NCI-H748 (cell line): ENCODE results near the gene ZNF425.
A peak's percentile ranks its signal among the peaks of the same experiment; 100 is the strongest.
"Not testable (repeated sequence)": the region's sequence is repeated elsewhere in the genome, so short reads cannot be mapped to it uniquely, and the experiment has no call there.

Source experiments
- DNase-seq: peaks from one replicate; lab custom pipeline; 2025; ENCODE audit not compliant: unreplicated experiment; lab: John Stamatoyannopoulos, UW

The ZNF425 gene, protein sequence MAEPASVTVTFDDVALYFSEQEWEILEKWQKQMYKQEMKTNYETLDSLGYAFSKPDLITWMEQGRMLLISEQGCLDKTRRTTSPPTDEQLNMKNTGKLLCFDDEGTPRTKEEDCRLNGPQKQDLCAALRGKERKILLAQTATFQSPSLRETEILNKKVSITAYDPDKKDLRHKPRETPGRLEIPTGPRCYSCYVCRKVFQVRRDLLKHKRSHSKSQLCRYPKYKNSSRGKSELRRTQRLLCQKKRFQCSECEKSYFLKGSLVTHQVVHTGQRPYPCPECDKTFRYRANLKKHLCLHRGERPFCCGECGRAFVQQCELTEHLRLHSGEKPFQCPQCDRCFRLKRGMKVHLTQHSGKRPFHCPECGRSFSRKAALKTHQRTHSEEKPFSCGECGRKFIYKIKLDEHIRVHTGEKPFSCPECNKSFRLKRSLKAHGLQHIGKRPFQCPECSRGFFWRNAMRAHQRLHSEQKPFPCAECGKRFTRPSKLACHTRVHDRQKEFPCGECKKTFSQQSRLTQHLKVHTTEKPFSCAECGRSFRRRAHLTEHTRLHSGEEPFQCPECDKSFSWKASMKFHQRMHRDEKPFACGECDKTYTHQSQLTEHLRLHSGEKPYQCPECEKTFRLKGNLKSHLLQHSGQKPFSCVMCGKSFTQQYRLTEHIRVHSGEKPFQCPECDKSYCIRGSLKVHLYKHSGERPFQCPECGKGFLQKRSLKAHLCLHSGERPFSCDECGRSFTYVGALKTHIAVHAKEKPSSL

GRCh38 chr7:149125863-149126661, at the start of gene ZNF425:
Gene ZNF425 (minus strand): TSS chr7:149126324. CDS start chr7:149126213, 111 bp downstream.
- DNase-seq, result peak; percentile 94

- DNase-seq, result no peak
These were observed 49.0 kb upstream of the ZNF425 start for GRCh38 chr7:149175150-149175549.

DNA sequence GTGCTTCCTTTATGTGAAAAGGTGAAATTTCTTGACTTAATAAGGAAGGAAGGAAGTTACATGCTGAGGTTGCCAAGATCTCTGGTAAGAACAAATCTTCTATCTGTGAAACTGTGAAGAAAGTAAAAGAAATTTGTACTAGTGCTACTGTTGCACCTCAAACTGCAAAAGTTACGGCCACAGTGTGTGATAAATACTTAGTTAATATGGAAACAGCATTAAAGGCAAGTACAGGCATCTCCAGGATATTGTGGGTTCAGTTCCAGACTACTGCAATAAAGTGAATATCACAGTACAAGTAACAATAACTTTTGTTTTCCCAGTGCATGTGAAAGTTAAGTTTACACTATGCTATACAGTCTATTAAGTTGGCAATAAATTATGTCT, 46.4 kb upstream of the ZNF425 start:
- DNase-seq, result no peak

GRCh38 chr7:149171892-149172533, 45.9 kb upstream of the ZNF425 start:
- DNase-seq, result no peak

DNA sequence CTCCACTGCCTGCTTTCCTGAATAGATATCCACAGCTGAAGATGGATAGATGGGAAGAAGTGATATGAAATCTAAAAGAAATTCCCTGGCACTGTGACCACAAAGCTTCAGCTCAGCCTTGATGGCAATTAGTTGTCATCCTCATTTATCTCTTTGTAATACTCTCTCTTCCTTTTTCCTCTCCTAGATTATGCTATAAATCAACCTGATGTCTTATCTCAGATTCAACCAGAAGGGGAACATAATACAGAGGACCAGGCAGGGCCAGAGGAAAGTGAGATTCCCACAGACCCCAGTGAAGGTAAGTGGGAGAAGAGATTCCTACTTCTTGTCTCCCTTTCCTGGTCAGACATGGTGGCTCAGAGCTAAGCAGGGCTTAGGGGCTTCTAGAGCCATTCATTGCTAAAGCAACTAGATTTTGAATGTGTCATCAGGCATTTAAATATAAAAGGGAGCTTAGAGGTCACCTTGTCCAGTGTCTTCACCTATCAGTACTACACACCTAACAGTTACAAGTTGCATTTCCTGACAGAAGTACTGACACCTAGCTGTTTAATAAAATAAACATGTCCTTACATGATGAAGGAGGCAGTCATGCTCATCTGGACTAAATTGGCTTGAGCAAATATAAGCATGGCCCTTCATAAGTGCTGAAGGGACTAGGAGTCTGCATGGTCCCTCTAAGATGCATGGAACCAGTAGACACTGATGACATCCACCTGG, 40.7 kb upstream of the ZNF425 start:
- no peak for DNase-seq

- no peak for DNase-seq
These were observed 40.0 kb upstream of the ZNF425 start for GRCh38 chr7:149166142-149166541.

DNA sequence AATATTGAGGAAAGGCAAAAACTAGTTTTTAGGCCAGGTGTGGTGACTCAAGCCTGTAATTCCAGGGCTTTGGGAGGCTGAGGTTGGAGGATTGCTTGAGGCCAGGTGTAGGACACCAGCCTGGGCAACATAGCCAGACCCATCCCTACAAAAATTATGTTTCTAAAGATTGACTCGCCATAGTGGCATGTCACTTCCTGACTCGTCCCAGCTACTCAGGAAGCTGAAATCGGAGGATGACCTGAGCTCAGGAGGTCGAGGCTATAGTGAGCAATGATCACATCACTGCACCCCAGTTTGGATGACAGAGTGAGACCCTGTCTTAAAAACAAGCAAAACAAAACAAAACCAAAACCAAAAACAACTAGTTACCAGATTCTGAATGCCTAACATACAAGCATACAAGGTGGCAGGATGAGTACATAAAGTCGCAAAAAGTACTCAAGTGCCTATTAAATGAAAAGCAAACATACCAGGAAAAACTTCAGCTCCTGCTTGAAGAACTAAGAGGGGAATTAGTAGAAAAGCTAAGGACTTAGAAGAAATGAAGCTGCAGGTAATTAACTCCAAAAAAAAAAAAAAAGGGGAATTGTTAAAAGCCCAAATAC, 35.2 kb upstream of the ZNF425 start:
- DNase-seq, result no peak

DNA sequence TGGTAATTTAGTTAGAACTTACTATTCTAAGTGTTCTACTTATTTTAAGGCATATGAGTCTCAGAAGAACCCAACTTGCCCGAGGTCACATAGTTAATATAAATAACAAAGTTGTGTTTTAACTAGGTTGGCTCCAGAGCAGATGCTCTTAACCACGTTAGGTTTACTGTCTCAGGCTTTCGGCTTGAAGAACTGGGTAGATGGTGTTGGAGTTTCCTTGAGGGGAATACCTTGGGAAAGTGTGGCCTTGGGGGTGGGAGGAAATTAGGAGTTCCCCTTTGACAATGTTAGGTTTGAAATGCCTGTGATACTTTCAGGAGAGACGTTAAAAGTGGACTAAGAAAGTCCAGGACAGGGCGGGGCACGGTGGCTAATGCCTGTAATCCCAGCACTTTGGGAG, 30.8 kb upstream of the ZNF425 start:
- DNase-seq, result no peak

DNA sequence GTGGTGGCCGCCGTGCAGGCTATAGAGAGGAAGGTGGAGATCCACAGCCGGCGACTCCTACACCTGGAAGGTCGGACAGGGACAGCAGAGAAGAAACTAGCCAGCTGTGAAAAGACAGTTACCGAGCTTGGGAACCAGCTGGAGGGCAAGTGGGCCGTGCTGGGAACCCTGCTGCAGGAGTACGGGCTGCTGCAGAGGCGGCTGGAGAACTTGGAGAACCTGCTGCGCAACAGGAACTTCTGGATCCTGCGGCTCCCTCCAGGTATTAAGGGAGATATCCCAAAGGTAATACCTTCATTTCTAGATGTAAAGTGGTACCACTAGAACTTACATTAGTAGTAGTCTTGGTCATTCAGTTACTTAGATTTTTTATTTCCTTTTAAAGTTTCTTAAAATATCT, 27.9 kb upstream of the ZNF425 start:
- DNase-seq, result no peak

GRCh38 chr7:149153346-149153745, 27.2 kb upstream of the ZNF425 start:
- no peak for DNase-seq

DNA sequence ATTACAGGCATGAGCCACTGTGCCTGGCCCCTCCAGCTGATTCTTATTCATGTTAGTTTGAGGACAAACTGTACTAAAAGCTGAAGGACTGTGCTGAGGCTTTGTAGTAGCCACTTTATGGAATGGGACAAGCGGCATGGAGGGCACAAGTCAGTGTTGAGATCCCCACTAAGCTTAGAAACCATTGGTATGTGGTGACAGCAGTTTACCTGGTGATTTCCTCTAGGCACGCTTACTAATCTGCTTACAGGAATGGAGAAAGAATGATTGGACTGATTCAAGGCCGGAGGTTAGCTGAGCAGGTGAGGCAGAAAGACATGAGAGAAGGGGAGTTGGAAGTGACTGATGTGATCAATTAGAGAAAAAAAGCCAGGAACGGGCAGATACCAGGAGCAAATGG, 24.9 kb upstream of the ZNF425 start:
- no peak for DNase-seq

- peak; percentile 76 for DNase-seq
These were observed 21.9 kb upstream of the ZNF425 start for GRCh38 chr7:149147752-149148653.

DNA sequence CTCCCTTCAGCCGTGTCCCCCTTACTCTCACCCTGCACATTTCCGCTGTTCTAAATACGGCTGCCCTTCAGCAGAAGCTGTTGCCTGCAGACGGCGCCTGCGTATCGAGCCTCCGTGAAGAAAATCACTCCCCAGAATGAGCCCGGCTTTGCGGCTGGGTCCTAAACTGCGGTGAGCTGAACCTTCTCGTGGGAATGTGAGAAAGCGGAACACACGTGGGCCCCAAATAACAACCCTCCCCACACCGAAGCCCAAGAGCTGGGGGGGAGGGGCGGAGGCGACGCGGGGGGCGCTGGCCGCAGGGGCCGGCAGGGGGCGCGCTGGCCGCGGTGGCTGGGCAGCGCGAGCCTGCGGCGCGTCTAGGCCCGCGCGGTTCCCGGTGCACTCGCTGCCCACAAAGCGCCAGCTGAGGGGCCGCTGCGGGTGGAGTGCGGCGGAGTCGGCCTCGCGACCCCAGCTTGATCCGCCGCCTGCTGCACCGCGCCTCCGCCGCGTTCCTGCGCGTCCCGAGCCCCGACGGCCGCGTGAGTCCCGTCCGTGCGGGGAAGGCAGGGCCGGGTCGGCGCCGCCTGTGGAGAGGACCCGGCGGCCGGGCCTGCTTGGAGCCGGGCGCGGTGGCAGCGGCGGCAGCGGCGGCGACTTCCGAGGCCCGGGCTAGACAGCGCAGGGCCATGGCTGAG, 21.1 kb upstream of the ZNF425 start, which contains the start of gene ZNF398:
TSS of gene ZNF398 (plus strand) at position 382 of the 680 bp plus-strand sequence. CDS start at position 672, 290 bp downstream.
- peak; percentile 85 for DNase-seq

DNA sequence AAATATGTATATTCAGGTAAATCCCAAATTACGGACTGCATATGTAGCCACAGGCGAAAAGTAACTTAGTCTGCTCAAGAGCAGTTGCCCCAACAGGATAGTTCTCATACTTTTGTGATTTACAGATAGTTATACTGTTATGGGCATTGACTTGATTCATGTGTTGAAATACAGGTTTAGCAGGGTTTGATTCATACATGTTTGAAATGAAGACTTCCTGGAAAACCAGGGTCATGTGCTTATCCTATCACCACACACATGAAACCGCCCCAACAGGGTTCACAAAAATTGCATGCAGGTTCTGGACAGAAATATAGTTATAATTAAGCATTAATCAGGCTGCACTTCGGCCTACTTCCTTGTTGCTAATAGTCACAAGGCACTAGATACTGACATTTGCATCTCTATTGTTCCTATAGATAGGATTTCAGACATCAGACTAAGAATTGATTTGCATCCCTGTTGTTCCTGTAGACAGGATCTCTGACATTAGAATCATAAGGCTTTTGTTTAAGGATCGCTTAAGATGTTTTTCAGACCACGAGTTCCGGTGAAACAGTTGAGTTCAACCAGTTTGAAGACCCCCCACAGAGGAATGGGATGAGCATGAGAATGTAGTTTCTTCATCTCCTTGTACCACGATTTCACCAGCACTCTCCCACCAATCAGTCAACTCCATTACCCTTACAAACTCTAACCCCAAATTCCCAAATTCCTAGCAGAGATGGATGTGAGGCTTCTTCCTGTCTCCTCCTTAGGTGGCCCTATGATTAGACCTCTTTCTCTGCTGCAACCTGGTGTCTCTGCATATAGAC, 19.1 kb upstream of the ZNF425 start:
- peak; percentile 22 for DNase-seq

DNA sequence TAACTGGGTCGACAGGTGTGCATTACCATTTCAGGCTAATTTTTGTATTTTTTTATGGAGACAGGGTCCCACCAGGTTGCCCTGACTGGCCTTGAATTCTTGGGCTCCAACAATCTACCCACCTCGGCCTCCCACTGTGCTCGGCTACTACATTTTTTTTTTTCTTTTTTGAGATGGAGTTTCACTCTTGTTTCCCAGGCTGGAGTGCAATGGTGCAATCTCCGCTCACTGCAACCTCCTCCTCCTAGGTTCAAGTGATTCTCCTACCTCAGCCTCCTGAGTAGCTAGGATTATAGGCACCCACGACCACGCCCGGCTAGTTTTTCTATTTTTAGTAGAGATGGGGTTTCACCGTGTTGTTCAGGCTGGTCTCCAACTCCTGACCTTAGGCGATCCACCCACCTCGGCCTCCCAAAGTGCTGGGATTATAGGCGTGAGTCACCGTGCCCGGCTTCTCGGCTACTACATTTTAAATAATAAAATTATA, 18.4 kb upstream of the ZNF425 start:
- not testable (repeated sequence) for DNase-seq

- DNase-seq, result no peak
These were observed 15.8 kb upstream of the ZNF425 start for GRCh38 chr7:149141893-149142292.

DNA sequence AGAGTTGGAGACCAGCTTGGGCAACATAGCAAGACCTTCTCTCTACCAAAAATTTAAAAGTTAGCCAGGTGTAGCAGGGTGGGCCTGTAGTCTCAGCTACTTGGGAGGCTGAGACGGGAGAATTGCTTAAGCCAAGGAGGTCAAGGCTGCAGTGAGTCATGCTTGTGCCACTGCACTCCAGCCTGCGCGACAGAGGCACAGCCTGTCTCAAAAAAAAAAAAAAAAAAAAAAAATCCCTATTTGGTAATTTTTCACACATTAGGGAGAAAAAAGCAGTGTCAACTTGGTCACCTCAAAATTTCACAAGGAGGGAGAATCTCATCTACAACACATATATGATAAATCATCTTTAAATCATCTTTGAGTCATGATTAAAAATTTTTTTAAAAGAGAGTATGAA, 14.7 kb upstream of the ZNF425 start:
- DNase-seq, result no peak
